PC-3 (cell line): Measurements from ENCODE around the gene CAMSAP1.

Experiments used
- EZH2 ChIP-seq: fragments of 300-600 bp; sonication (generic); IDR thresholded peaks from one replicate; pipeline ENCODE4 v1.6.1; 2017; ENCODE audit warnings: antibody characterized with exemption, mild to moderate bottlenecking, low read length; ENCODE audit not compliant: unreplicated experiment
- TF ChIP-seq, protein P1 (sequence below): fragments of 300-600 bp; sonication (generic); conservative IDR thresholded peaks from 2 replicates; pipeline ENCODE4 v1.5.1; 2017; ENCODE audit warnings: antibody characterized with exemption, low read depth, mild to moderate bottlenecking, low read length

DNA sequence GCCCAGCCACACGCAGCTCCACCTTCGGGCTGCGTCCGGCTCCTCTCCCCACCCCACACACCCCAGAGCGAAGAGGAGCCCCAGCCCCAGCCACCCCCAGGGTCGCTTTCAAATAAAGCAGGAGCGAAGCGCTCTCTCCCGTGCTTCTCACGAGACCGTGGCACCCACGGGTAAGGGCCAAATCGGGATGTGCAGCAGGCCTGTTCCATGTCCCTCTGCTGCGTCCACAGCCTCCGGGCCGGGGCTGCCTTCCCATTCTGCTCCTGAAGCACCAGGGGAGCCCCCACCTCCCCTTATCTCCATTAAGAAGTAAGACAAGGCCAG lies 145.5 kb downstream of the CAMSAP1 start:
- TF ChIP-seq, protein P1, sequence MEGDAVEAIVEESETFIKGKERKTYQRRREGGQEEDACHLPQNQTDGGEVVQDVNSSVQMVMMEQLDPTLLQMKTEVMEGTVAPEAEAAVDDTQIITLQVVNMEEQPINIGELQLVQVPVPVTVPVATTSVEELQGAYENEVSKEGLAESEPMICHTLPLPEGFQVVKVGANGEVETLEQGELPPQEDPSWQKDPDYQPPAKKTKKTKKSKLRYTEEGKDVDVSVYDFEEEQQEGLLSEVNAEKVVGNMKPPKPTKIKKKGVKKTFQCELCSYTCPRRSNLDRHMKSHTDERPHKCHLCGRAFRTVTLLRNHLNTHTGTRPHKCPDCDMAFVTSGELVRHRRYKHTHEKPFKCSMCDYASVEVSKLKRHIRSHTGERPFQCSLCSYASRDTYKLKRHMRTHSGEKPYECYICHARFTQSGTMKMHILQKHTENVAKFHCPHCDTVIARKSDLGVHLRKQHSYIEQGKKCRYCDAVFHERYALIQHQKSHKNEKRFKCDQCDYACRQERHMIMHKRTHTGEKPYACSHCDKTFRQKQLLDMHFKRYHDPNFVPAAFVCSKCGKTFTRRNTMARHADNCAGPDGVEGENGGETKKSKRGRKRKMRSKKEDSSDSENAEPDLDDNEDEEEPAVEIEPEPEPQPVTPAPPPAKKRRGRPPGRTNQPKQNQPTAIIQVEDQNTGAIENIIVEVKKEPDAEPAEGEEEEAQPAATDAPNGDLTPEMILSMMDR, result no peak
- TF ChIP-seq EZH2, result no peak
